C4-2B (cell line): ENCODE data around the gene MCF2.

Experiments
- H3K27ac ChIP-seq: fragments of 450-650 bp; 2 replicates; pipeline ENCODE4 v1.5.1; 2017
- ZFX ChIP-seq: fragments of 450-650 bp; IDR thresholded peaks from 2 replicates; pipeline ENCODE4 v1.6.1; 2017
- TF ChIP-seq, protein P1 (sequence below): fragments of 450-650 bp; conservative IDR thresholded peaks from 2 replicates; pipeline ENCODE4 v1.5.1; 2017; ENCODE audit warnings: mild to moderate bottlenecking

MCF2 gene

DNA sequence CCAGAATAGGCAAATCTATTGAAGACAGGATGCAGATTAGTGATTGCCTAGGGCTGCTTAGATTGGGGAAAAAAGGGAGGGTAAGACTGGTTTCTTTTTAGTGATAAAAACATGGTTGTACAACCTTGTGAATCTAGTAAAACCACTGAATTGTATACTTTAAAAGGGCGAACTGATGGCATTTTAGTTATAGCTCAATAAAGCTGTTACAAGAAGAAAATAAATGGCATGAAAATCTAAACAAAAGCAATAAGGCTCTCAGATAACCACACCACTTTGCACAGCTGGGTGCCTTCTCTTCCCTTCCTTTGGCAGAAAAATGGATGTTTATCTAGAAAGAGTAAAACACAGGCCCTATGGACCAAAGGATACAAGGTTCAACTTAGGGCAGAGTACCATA is 107.9 kb downstream of the MCF2 start:
- no peak for TF ChIP-seq ZFX
- TF ChIP-seq, protein P1, sequence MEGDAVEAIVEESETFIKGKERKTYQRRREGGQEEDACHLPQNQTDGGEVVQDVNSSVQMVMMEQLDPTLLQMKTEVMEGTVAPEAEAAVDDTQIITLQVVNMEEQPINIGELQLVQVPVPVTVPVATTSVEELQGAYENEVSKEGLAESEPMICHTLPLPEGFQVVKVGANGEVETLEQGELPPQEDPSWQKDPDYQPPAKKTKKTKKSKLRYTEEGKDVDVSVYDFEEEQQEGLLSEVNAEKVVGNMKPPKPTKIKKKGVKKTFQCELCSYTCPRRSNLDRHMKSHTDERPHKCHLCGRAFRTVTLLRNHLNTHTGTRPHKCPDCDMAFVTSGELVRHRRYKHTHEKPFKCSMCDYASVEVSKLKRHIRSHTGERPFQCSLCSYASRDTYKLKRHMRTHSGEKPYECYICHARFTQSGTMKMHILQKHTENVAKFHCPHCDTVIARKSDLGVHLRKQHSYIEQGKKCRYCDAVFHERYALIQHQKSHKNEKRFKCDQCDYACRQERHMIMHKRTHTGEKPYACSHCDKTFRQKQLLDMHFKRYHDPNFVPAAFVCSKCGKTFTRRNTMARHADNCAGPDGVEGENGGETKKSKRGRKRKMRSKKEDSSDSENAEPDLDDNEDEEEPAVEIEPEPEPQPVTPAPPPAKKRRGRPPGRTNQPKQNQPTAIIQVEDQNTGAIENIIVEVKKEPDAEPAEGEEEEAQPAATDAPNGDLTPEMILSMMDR: no peak
- no peak overlapping the region for H3K27ac ChIP-seq

DNA sequence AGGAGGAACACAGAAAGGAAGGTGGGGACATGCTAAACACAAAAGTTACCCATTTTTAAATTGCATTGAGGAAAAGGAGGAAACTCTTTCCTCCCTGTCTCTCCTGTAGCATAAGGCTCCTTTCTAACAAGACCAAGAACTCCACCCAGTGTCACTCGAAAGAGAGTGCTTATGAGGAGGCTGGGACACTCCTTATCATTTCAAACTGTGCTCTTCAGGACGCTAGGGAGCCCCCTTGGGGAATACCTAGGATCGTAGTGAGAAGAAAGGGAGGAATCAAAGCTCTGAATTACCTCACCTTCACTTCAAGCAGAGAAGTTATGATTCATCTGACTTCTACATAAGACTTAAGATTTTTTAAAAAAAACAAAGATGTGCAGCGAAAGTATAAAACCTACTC is 111.9 kb downstream of the MCF2 start:
- no peak overlapping the region for H3K27ac ChIP-seq
- TF ChIP-seq, protein P1: no peak; the same call in 1 of the 2 replicates
- TF ChIP-seq ZFX: no peak

DNA sequence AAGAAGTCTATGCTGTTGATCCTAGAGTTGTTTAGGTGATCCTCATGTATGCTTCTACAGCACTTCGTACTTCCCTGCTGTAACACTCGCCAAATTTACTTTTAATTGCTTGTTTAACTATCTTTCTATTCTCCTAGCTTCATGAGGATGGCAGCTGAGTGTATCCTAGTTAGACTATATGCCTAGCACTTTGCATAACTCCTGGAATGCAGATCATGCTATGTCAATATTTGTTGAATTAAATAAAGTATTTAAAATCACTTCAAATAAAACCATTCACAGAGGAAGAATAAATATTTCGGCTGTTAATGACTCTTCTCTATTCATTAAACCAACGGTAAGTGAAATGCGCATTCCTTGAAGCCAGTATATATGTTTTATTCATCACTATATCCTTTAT is 122.4 kb downstream of the MCF2 start:
- TF ChIP-seq ZFX: no peak
- TF ChIP-seq, protein P1: no peak
- H3K27ac ChIP-seq: no peak overlapping the region

DNA sequence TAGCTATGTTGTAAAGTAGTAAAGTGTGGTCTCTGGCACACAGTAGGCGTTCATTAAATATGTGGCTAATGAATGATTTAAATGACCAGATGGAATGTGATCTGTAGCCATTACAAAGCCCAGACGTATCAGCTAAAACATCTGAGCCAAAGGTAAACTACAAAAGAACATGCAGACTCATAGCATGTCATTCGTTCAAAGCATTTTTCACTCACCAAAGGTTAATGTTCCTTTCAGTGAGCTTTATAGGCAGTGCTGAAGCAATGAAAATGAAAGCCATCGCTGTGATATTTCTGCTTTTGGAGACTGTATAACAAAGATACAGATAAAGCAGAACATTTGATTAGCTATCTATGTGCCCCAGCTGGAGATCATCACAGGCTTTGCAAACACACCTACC is 126.9 kb downstream of the MCF2 start:
- no peak overlapping the region for H3K27ac ChIP-seq
- TF ChIP-seq, protein P1: no peak
- TF ChIP-seq ZFX: no peak

DNA sequence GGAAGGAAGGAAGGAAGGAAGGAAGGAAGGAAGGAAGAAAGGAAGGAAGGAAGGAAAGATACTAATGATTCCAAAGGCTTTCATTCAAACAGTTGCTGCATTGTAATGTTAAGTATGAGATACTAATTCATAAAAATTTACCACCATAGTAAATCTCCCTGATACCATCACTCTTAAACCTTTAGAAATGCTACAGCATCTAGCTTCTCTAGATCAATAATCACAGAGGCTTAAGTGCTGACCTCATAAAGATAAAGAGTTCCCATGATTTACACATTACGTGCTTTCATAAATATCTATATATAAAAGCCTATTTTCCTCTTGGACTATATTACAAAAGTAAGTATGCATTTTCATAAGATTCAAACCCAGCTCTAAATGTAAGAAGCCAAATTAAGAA is 141.0 kb downstream of the MCF2 start:
- TF ChIP-seq, protein P1: no peak
- TF ChIP-seq ZFX: no peak

DNA sequence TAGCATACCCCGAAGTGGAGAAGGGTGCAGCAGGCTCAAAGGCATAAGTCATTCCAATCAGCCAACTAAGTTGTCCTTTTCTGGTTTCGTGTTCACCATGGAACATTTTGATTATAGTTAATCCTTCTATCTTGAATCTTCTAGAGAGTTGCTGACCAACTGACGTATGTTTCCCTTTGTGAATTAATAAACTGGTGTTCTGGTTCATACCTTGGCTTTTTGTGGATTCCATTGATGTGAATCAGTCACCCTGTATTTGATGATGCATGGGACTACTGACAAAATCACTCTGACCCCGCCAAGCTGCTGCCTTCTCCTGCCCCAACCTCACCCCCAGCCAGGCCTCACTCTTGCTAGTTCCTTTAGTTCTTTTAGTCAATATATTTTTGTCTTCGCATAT is 144.7 kb downstream of the MCF2 start:
- no peak for TF ChIP-seq ZFX
- TF ChIP-seq, protein P1: no peak
- no peak overlapping the region for H3K27ac ChIP-seq

More for the DNA sequence above, 141.0 kb downstream of the MCF2 start:
- H3K27ac ChIP-seq: no peak overlapping the region

DNA sequence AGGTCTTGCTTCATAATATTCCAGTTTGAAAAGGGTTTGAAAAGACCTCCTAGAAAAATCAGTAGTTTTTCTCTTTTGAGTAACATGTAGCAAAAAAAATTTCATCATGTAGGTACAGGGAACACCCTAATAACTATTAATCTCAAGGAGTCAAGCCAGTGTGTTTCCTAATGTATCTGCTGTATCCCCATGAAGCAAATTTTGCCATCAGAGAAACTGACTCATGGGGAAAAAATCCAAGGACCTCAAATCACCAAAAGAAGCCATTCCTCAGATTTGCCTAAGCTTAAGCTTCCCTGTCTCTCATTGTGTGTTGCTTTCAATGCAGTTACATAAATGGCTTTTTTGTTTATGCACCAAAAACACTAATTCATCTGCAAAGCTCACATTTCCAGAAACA is 147.7 kb downstream of the MCF2 start:
- no peak for TF ChIP-seq ZFX
- H3K27ac ChIP-seq: no peak overlapping the region

DNA sequence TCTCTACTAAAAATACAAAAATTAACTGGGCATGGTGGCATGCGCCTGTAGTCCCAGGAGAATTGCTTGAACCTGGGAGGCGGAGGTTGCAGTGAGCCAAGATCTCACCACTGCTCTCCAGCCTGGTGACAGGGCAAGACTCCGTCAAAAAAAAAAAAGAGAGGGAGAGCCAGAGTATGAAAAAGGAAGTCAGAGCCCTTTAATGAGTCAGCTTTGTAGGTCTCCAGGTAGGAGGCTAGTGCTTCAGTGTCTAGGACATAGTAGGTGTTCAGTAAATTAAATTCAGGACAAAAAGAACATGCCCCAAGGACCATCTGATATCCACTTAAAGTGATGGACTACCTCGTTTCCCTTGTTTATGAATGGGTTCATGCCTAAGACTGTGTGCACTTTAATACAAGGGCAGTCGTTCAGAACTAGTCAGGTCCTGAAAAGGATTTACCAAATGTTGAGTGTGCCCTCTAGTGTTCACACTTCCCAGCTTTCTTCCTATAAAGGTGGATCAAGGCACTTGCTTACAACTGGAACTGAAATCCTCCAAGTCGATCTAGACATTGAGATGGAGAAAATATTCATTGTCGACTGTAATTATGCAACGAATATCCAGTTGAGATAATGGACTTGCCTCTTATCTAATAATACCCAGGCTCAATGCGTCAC is 148.5 kb downstream of the MCF2 start:
- H3K27ac ChIP-seq: no peak overlapping the region
- TF ChIP-seq, protein P1: peak; percentile 65
- no peak for TF ChIP-seq ZFX
